Transverse colon (tissue), 4 donors: ENCODE measurements around the gene SPG7. TPM values are rescaled to one million over a fixed set of nuclear protein-coding genes. Genes with fewer than 3 reads are reported as not detected.

Experiments used
- DNase-seq: peaks from one replicate; pipeline ENCODE4 v3.0.0-alpha.2; 2019
- H3K27ac ChIP-seq, 4 donors: fragments of 200-600 bp; sonication (generic); 2 replicates each; pipeline ENCODE4 v1.5.1; 2016 to 2018; ENCODE audit warnings: inconsistent platforms in 4 of 4
- H3K27me3 ChIP-seq: fragments of 200-600 bp; sonication (generic); 2 replicates; pipeline ENCODE4 v1.5.1; 2017; ENCODE audit warnings: inconsistent platforms
- H3K36me3 ChIP-seq, 4 donors: fragments of 200-600 bp; sonication (generic); 2 replicates each; pipeline ENCODE4 v1.5.1; 2017 to 2019; ENCODE audit warnings: inconsistent platforms in 4 of 4
- H3K4me1 ChIP-seq, 4 donors: fragments of 200-600 bp; sonication (generic); 2 replicates each; pipeline ENCODE4 v1.5.1; 2017 to 2020; ENCODE audit warnings: inconsistent platforms in 4 of 4
- H3K4me3 ChIP-seq, 4 donors: fragments of 200-600 bp; sonication (generic); 1 replicate in 1 of 4; 2 replicates in 3 of 4; pipeline versions ENCODE4 v1.5.1 to v1.6.1; 2017 to 2019; ENCODE audit warnings: inconsistent platforms in 4 of 4
- H3K9me3 ChIP-seq, 2 donors: fragments of 200-600 bp; sonication (generic); 2 replicates each; pipeline ENCODE4 v1.5.1; 2017 to 2019; ENCODE audit warnings: inconsistent platforms in 2 of 2
- EP300 ChIP-seq: sonication (generic); formaldehyde crosslinking; IDR thresholded peaks from one replicate; pipeline ENCODE4 v1.6.1; 2017; ENCODE audit warnings: antibody characterized with exemption, low read depth
- POLR2A ChIP-seq: fragments of 450-650 bp; IDR thresholded peaks from one replicate; pipeline ENCODE4 v1.6.1; 2016; ENCODE audit warnings: antibody characterized with exemption, mild to moderate bottlenecking, moderate library complexity
- POLR2AphosphoS5 ChIP-seq, 3 donors: sonication (generic); formaldehyde crosslinking; IDR thresholded peaks; one replicate each; pipeline ENCODE4 v1.6.1; 2016; ENCODE audit warnings: antibody characterized with exemption in 3 of 3
- WGBS, 2 donors: methylation state at CpG; one replicate each; pipeline ENCODE4 v1.1.5; 2018; ENCODE audit warnings: low coverage in 1 of 2; 5-methylcytosine and 5-hydroxymethylcytosine counted together
- in situ Hi-C, 4 donors: fragments of 200-750 bp; cut with MboI; loops; one replicate each; pipeline versions ENCODE4 v1.15.0 to v1.15.1; 2017; ENCODE audit warnings: low sequenced_read_pairs in 3 of 4, low pct_ligation_motif_present in 1 of 4, low pct_unique_long_range_greater_than_20kb in 1 of 4
- intact Hi-C: fragments of 100-400 bp; cut with DNase I; formaldehyde crosslinking; loops from one replicate; pipeline ENCODE4 v1.15.1; 2023; ENCODE audit warnings: low total_unique reads
- total RNA-seq, 4 donors: library from RNA; depleted of rRNA; stranded (reverse); fragments of >200 nt; gene quantifications; one replicate each; pipeline ENCODE4 v1.1.0, GENCODE V29; 2016
- TF ChIP-seq, protein P1 (sequence below), 5 experiments: fragments of 200-600 bp in 3 of 5; fragments of 450-650 bp in 2 of 5; sonication (generic) in 3 of 5; IDR thresholded peaks; 1 replicate in 2 of 5; 2 replicates in 3 of 5; pipeline ENCODE4 v1.5.1; 2016 to 2017; ENCODE audit warnings: antibody characterized with exemption in 5 of 5, inconsistent platforms in 3 of 5, mild to moderate bottlenecking in 2 of 5, moderate library complexity in 1 of 5

The SPG7 gene
- total RNA-seq, 4 donors from 2014 or later, result 168 to 408 (median 285) TPM

DNA sequence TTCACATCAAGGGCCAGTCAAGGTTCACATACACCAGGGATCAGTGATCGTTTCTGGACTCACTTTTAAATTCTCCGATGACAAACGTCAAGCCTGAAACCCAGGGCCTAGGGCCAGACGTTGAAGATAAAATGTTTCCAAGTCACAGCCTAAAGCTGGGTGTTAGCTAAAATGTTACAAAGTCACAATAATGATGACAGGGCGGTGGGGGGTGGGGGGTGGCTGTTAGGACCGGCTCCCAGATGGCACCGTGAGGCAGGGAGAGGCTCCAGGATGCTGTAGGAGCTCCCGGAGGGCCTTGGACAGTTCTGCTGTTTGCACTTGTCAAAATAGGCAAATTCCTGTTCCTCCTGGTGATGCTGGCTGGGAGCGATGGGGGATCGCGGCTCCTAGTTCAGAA is 35.9 kb downstream of the SPG7 start:
- 91 to 93% methylated on average over 4 to 11 of the region's 11 CpGs for WGBS, 2 donors
- DNase-seq, result no peak
- Histone ChIP-seq H3K9me3 (no peaks in the 10 kb centered on the region), H3K27ac (no peak overlapping the region), H3K27me3 (no peaks in the 10 kb centered on the region), H3K4me1 (peaks cover 0 to 20% (median 12%) of the 10 kb centered on the region in 4 donors), H3K4me3 (no peak overlapping the region), H3K36me3 (peaks cover 0 to 25% (median 7%) of the 10 kb centered on the region in 4 donors)
- in situ Hi-C loops, result no loop called here
- TF ChIP-seq EP300 (no peak), POLR2A (no peak), POLR2AphosphoS5 (IDR thresholded peaks at IDR 0.05) (no peak)
- TF ChIP-seq, protein P1, sequence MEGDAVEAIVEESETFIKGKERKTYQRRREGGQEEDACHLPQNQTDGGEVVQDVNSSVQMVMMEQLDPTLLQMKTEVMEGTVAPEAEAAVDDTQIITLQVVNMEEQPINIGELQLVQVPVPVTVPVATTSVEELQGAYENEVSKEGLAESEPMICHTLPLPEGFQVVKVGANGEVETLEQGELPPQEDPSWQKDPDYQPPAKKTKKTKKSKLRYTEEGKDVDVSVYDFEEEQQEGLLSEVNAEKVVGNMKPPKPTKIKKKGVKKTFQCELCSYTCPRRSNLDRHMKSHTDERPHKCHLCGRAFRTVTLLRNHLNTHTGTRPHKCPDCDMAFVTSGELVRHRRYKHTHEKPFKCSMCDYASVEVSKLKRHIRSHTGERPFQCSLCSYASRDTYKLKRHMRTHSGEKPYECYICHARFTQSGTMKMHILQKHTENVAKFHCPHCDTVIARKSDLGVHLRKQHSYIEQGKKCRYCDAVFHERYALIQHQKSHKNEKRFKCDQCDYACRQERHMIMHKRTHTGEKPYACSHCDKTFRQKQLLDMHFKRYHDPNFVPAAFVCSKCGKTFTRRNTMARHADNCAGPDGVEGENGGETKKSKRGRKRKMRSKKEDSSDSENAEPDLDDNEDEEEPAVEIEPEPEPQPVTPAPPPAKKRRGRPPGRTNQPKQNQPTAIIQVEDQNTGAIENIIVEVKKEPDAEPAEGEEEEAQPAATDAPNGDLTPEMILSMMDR (IDR thresholded peaks at IDR 0.05), result no peak
- intact Hi-C loops, result no loop called here

DNA sequence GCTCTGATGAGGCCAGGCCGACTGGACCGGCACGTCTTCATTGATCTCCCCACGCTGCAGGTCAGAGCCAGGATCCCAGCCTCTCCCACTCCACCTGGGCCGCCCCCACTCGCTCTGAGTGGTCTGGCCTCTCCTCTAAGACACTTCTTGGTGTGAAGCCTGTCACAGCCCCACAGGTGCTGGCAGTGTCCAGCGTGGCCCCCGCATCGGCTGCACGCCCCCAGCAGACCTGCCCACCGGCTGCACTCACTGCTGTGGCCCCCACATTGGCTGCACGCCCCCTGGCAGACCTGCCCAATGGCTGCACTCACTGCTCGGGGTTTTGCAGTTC is 36.5 kb downstream of the SPG7 start:
- intact Hi-C loops, result no loop called here
- no peak for DNase-seq
- Histone ChIP-seq H3K4me1 (peaks cover 0 to 20% (median 12%) of the 10 kb centered on the region in 4 donors), H3K36me3 (peaks cover 0 to 29% (median 10%) of the 10 kb centered on the region in 4 donors), H3K9me3 (no peaks in the 10 kb centered on the region), H3K4me3 (no peak overlapping the region), H3K27ac (no peak overlapping the region), H3K27me3 (no peaks in the 10 kb centered on the region)
- no peak for TF ChIP-seq POLR2AphosphoS5 (IDR thresholded peaks at IDR 0.05)
- TF ChIP-seq EP300, result no peak
- no peak for TF ChIP-seq POLR2A
- TF ChIP-seq, protein P1 (IDR thresholded peaks at IDR 0.05), result no peak
- in situ Hi-C loops, result no loop called here
- 94% methylated on average over 13 of the region's 13 CpGs; no CpG with 5 or more reads in 1 of the 2 donors for WGBS, 2 donors

DNA sequence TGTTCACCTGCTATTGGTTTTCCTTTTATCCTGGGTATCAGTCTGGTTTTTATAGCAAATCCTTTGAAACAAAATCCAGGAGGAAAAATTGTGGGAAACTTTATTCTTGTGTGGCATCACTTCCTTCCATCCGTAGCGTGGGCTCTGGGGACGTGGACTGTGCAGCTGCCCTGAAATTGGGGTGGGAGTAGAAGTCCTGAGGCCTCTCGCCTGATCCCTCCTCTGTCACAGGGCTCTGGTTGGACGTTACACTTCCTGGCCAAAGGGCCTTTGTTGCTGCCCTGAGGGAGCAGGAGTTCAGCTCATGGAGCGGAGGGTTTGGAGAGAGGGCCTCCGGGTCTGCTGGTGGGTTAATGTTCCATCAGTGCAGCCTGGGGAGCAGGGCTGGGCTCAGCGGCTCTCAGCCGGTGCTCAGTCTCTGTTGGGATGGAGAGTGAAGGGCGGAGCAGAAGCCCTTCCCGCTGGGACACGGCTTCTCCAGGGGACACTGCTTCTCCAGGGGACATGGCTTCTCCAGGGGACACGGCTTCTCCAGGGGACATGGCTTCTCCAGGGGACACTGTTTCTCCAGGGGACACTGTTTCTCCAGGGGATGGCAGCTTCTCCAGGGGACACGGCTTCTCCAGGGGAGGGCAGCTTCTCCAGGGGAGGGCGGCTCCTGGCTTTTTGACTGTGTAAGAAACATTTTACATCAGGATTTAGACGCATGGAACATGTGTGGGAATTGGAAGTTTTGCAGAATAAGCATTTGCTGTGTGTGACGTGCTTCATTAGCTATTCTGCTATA is 37.0 kb downstream of the SPG7 start:
- no peak overlapping the region for H3K4me3 ChIP-seq
- 73 to 81% methylated on average over 3 to 17 of the region's 17 CpGs for WGBS, 2 donors
- intact Hi-C loops, result no loop called here
- in situ Hi-C loops, result no loop called here
- H3K27me3 ChIP-seq, result no peaks in the 10 kb centered on the region
- peaks cover 0 to 29% (median 11%) of the 10 kb centered on the region in 4 donors for H3K36me3 ChIP-seq
- no peaks in the 10 kb centered on the region for H3K9me3 ChIP-seq
- peak overlapping the region in 2 of 4 donors; percentile 5 to 36 for H3K27ac ChIP-seq
- DNase-seq, result no peak
- H3K4me1 ChIP-seq, result peaks cover 0 to 20% (median 12%) of the 10 kb centered on the region in 4 donors
- TF ChIP-seq EP300, result no peak
- TF ChIP-seq POLR2AphosphoS5 (IDR thresholded peaks at IDR 0.05), result no peak
- no peak for TF ChIP-seq POLR2A
- TF ChIP-seq, protein P1 (IDR thresholded peaks at IDR 0.05), result no peak

DNA sequence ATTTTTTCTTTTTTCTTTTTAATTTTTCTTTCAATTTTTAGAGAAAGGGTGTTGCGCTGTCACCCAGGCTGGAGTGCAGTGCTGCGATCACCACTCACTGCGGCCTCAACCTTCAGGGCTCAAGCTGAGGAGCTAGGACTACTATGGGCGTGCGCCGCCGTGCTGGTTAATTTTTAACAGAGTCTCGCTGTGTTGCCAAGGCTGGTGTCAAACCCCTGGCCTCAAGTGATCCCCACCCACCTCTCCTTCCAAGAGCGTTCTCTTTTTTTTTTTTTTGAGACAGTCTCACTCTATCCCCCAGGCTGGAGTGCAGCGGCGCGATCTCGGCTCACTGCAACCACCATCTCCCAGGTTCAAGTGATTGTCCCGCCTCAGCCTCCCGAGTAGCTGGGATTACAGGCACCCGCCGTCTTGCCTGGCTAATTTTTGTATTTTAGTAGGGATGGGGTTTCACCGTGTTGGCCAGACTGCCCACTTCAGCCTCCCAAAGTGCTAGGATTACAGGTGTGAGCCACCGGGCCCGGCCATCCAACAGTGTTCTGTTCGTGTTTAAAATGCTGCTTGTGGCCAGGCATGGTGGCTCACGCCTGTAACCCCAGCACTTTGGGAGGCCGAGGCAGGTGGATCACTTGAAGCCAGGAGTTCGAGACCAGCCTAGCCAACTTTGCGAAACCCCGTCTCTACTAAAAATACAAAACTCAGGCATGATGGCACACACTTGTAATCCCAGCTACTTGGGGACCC is 37.8 kb downstream of the SPG7 start:
- 69 to 74% methylated on average over 9 to 26 of the region's 26 CpGs for WGBS, 2 donors
- peak; percentile 80 for DNase-seq
- in situ Hi-C loops (no loop called here), intact Hi-C loops (no loop called here)
- TF ChIP-seq, protein P1 (IDR thresholded peaks at IDR 0.05), result no peak
- no peak overlapping the region for H3K4me3 ChIP-seq
- peaks cover 0 to 29% (median 11%) of the 10 kb centered on the region in 4 donors for H3K36me3 ChIP-seq
- H3K27ac ChIP-seq, result peak overlapping the region in 2 of 4 donors; percentile 5 to 36
- H3K9me3 ChIP-seq, result no peaks in the 10 kb centered on the region
- H3K27me3 ChIP-seq, result no peaks in the 10 kb centered on the region
- peaks cover 0 to 20% (median 12%) of the 10 kb centered on the region in 4 donors for H3K4me1 ChIP-seq
